ENCODE results near the gene DNMT3L.
"Not testable (repeated sequence)": the region's sequence is repeated elsewhere in the genome, so short reads cannot be mapped to it uniquely, and the experiment has no call there.

DNMT3L gene

DNA sequence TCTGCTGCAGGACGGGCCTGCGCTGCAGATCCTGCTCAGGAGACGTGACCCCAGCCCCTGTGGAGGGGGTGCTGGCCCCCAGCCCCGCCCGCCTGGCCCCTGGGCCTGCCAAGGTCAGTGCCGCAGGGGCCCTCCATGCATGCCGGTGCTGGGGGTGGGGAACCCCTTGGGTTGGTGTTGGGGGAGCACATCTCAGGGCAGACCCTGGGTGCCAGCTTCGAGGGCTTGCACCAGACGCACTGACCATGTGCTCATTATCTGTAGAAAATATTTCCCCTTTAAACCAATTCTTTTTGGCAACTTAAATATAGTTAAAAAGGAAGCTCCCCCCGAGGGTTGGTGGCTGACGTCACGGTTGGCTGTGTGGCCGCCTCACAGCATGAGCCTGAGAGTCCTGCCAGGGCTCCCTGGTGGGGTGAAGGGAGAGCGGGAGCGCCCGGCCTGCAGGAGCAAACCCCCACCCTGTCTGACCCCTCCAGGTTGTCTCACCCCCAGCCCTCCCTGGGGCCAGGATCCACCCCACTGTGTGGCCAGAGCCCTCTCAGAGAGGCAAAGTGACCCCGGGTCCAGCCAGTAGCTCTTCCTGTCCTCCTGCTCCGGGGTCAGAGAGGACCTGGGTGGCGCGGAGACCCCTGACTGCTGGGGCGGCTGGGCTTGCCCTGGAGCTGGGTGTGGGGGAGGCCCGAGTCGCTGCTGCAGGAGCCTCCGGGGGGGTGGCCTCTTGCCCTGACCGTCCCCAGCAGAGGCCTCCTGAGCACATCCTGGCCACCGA is 32.9 kb upstream of the DNMT3L start:
- no peak for FAIRE-seq

DNA sequence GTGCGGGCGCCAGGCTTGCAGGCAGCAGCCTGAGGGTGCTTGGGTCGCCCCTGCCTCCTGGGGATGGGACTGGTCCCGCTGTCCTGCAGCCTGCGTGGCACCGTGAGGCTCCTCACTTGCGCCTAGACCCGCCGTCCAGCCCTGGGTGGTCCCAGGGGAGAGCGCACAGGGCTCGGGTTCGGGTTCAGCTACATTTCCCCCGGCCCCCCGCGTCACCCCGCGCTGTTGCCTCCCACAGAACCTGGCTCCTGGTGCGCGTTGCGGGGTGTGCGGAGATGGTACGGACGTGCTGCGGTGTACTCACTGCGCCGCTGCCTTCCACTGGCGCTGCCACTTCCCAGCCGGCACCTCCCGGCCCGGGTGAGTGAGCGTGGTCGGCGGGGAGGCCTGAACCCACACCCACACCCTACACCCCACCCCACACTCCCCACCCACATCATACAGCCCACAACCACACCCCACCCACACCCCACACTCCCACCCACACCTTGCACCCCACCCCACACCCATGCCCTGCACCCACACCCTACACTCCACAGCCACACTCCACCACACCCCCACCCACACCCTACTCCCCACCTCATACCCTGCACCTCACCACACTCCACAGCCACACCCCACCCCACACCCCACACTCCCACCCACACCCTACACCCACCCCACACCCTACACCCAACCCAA is 32.0 kb upstream of the DNMT3L start:
- FAIRE-seq: no peak

- FAIRE-seq: no peak
Measured at GRCh38 chr21:44292812-44293195, 31.1 kb upstream of the DNMT3L start.

DNA sequence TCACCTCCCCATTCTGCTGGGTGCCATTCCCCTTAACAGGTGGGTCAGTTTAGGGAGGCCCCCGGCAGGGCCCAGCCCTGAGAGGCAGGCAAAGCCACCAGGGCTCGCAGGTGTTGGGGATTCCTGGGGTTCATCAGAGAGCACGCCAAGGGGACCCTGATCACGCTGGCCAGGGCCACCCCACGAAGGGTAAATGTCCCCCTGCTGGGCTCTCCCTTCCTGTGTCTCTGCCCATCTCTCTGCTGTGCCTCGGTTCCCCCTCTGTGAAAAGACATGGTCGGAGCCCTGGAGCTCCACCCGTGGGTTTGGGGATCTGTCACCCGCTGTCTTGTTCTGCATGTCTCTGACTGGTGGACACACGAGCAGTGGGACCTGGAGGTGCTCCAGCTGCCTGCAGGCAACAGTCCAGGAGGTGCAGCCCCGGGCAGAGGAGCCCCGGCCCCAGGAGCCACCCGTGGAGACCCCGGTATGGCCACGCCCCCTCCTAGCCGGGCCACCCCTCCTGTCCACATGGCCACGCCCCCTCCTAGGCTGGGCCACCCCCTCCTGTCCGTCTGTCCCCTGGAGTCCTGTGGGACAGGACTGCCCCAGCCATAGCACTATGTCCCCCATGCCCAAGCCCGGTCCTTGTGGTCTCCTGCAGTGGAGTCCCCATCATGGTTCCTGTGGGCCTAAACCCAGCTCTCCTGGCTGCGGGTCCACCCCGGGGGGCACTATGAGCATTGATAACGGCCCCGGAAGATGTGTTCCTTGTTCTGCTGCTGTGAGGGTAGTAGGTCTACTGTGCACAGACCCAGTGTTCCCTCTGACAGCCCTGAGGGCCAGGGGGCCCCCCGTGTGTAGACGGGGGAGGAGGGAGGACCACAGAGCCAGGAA is 30.5 kb upstream of the DNMT3L start:
- FAIRE-seq: no peak

DNA sequence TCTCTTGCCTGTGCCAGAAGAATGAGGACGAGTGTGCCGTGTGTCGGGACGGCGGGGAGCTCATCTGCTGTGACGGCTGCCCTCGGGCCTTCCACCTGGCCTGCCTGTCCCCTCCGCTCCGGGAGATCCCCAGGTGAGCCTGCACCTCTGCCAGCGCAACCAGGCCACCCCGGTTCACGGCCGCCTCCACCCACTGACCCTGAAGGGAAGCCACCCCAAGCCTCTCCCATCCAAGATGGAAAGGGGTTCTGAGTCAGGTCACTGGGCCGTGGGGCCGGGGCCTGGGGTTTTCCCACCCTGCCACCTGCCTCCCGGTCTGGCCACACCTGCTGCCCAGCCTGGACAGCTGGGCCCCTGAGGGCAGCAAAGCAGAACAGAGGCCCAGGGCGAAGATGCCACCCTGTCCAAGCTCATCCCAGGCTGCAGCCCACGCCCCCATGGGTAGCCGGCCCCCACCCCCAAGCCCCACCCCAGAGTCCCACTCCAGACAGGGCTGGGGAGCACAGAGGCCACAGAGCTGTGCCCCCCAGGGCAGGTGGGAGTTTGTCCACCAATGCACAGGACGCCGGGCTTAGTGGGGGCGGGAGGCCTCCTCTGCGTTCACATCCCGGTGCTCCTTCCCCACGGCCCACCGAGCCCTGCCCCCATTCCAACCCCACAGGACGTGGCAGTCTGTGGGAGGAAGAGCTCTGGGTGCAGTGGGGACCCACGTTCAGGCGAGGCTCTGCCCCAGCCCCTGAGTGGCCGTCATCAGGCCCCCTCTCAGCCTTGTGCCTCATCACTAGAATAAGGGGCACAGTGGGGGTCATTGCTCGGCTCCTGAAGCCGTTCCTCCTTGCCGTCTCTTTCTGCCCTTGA is 29.6 kb upstream of the DNMT3L start:
- no peak for FAIRE-seq

DNA sequence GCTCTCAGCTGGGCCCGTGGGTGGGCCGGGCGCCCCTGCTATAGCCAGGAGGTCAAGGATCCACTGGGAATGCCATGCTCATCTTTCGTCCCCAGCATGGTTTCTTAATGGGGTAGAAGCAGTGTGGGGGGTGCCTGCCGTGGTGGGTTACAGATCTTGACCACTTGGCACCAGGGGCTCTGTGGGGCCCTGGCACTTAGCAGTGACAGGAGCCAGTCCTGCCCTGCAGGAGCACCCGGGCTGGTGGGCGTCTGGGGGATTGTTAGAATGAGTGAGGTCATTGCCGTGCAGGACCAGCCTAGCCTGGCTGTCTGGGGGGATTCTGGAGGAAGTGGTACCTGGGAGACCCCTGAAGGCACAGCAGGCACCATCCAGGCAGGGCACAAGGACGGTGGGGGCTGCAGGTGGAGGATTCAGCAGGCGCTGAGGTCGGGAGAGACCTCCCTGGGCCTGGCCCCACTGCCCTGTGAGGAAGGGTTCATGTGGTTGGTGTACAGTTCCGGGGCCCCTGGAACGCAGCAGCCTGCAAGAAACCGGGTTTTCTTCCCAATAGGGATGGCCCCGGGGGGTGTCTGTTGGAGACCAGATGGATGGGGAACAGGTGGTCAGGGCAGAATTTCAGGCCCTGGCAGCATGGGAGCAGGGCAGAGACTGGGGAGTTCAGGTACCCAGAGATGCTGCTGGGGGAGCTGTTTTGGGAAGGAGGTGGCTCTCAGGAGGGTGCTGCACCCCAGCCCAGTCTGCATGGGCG is 28.8 kb upstream of the DNMT3L start:
- FAIRE-seq: no peak

DNA sequence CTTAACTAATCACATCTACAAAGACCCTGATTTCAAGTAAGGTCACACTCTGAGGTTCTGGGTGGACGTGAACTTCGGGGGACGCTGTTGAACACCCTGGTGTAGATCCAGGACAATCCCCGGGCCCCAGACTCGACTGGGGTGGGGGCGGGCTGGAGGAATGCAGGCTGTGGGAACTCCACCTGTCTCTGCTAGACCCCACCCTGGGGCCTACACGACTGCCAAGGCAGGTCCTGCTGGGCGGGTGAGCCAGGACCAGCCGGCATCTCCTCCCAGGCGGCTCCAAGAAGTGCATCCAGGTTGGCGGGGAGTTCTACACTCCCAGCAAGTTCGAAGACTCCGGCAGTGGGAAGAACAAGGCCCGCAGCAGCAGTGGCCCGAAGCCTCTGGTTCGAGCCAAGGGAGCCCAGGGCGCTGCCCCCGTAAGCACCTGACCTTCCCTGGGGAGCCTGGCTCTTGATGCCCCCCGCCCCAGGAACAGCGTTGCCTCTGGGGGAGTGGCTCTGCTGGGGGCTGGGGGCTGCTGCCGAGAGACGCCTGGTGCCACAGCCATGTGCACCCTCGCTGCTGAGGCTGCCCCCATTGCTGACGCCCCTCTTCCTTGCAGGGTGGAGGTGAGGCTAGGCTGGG is 27.8 kb upstream of the DNMT3L start:
- no peak for FAIRE-seq

DNA sequence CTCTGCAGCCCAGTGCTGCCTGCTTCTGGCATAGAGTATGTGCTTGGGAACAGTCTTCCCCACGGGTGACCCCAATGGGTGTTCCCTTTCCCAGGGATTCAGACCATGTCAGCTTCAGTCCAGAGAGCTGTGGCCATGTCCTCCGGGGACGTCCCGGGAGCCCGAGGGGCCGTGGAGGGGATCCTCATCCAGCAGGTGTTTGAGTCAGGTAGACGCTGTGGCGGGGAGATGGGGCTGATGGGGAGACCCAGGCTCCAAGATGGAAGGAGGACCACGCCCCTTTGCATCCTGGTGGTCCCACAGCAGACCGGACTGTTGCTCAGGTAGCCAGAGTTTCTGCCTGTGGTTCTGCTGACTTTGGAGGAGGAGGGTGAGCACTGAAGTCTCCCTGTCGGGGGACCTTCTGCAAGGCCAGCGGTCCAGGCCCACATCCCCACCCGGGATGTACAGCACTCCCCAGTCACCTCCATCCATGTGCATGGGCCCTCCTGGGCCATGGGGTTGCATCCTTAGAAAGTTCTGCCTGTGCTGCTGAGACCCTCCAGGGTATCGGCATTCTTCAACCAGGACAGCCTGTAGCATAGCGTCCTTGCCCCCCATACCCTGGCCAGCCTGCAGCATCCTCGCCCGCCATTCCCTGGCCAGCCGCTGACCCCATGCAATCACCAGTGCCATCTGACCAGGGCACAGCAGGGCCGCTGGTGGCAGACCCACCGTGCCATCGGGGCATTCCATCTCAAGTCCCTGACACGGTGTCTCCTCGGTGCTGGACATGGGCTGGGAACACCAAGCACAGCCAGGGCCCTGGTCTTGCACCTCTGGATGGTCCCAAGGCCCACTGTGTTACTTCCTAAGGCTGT is 26.8 kb upstream of the DNMT3L start:
- no peak for FAIRE-seq

DNA sequence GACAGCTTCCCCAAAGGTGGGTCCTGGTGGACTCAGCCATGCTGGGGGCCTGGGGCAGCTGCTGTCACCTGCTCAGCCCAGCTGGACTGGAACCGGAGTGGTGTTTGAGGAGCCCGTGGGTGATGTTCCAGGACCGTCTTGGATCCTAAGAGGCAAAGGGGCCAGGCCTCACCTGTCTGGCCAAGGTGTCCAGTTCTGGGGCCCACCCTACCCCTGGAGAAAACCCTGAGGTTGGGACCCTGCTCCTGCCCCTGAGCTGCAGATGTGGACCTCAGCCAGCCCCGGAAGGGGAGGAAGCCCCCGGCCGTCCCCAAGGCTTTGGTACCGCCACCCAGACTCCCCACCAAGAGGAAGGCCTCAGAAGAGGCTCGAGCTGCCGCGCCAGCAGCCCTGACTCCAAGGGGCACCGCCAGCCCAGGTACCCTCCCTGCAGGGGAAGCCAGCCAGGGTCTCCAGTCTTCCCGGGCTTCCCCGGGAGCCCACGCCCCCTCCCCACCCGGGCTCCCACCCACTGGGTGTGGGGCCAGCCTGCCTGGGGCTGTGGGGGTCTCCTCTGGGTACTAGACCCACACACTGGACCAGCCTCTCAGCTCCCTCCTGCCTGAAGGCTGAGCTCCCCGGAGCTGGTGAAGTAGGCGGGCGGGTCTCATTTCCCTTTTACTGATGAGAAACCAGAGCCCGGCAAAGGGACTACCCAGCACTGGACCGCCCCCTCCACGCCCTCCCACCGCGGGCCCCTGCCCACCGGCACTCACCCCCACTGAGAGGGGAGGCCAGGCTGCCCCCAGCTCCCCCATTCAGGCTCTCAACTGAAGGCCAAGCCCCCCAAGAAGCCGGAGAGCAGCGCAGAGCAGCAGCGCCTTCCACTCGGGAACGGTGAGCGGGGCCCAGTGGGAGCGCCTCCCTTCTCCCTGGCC is 25.3 kb upstream of the DNMT3L start:
- FAIRE-seq: no peak

DNA sequence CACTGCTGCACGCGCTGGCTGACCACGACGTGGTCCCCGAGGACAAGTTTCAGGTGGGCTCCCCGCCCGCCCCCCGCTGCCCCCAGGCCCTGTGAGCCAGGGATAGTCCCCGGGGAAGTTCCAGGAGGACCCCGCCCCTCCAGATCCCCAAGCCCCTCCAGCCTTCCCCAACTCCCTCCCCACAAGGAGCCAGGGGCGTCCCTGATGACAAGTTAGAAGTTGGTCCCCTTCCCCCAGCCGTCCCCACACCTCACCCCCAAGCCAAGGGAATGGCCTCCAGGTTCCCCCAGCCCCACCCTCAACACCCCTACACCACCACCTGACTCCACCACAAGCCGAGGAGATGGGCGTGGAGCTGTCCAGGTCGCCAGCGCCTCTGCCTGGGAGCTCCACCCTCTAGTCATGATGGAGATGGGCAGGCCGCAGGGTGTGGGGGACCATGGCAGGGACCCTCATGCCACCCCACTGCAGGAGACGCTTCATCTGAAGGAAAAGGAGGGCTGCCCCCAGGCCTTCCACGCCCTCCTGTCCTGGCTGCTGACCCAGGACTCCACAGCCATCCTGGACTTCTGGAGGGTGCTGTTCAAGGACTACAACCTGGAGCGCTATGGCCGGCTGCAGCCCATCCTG is 24.5 kb upstream of the DNMT3L start:
- no peak for FAIRE-seq

DNA sequence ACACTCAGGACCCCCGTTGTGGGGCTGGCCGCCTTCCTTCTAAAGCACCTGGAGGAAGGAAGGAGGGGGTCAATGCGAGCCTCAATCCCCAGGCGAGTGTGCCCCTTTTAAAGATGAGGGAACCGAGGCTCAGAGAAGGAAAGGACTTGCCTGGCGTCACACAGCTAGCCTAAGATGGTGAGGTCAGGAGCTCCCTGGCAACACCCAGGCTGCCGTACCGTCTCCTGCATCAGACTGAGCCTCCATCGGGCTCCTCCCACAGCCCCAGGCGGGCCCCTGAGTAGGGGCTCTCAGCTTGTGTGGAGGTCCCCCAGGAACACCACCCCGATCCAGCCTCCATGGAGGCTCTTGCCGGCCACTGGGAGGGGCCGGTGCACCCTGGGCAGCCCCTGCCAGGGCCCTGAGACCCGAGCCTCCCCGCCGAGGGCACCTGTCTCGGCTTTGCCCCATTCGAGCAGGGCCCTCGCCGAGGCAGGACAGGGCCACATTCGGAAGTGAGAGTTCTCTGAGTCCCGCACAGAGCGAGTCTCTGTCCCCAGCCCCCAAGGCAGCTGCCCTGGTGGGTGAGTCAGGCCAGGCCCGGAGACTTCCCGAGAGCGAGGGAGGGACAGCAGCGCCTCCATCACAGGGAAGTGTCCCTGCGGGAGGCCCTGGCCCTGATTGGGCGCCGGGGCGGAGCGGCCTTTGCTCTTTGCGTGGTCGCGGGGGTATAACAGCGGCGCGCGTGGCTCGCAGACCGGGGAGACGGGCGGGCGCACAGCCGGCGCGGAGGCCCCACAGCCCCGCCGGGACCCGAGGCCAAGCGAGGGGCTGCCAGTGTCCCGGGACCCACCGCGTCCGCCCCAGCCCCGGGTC is 23.7 kb upstream of the DNMT3L start, which contains the start of gene AIRE:
TSS of gene AIRE (plus strand) at position 739 of the 855 bp plus-strand sequence. CDS start 131 bp downstream, outside the sequence.
- no peak for FAIRE-seq

GRCh38 chr21:44283948-44284347 is 22.3 kb upstream of the DNMT3L start:
- FAIRE-seq: no peak

GRCh38 chr21:44283211-44283785 is 21.6 kb upstream of the DNMT3L start:
- not testable (repeated sequence) for FAIRE-seq

GRCh38 chr21:44282370-44282769 is 20.7 kb upstream of the DNMT3L start:
- no peak for FAIRE-seq

- no peak for FAIRE-seq
Measured at GRCh38 chr21:44281801-44282200, 20.1 kb upstream of the DNMT3L start.

DNA sequence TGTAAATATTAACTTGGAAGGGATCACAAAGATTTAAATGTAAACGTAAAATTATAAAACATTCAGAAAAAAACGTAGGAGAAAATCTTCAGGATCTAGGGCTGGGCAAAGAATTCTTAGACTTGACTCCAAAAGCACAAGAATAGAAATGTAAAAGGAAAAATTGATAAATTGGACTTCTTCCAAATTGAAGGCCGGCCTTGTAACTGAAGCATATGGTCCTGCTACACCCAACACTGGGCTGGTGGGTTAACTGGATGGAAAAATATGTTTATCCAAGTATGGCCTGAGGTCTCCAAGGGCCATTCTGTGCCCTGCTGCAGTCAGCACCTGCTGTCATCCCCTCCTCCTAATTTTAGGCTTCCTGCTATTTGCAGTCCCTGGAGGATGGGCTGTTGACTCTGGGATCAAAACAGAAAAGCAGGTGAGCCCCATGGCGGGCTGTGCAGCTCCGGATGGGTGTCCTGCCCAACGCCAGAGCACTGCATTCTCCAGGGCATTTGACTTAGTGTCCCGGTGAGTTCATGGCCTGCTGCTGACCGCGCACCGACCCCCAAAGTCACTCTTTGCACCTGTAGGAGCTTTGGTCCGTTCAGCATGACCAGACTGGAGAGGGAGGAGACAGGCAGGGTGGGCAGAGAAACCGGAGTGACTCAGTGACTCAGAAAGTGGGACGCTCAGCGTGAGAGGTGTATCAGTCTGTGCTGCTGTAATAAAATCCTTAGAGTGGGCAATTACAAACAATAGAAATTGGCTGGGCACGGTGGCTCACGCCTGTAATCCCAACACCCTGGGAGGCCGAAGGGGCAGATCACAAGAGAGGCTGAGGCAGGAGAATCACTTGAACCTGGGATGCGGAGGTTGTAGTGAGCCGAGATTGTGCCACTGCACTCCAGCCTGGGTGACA is 17.9 kb upstream of the DNMT3L start:
- FAIRE-seq: no peak
